Kidney capillary endothelial cell (primary cell): ENCODE measurements around the gene KIF26B.
"Not testable (repeated sequence)": the region's sequence is repeated elsewhere in the genome, so short reads cannot be mapped to it uniquely, and the experiment has no call there.

Experiments used
- DNase-seq: peaks from one replicate; pipeline ENCODE4 v3.0.0-alpha.2; 2018; ENCODE audit warnings: low spot score

The KIF26B gene

DNA sequence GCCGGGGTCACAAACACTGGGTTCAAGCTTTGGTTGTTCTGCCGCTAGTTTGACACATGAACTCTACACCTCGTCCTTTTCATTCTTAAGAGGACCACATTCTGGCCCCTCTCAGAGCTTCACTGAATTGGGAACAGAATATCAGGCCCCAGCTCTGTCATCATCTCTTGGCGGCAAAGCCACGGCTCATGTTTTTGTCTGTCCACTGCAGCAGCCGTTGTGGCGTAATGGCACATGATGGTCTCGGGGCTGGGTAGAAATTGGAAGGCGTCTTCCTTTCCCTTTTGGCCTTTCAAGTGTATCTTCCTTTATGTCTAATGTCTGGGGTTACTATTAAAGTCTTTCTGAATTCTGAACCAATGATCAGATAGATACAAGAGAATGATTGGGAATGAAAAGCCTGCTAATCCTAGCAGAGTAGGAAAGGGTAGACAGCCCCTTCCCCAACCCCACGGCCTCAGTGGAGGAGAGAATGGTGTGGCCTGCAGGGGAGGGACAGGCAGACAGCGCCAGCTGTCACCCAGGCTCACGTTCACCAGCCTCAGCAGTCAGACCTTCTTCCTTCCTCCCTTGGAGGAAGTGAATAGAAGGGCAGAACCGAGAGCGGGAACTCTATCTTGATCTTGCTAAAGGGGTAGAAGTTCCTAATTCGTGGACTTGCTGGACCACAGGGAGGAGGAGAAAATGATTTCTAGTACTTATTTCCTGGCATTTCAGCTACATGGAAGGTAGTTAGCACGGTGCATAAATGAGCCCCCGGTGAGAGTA, 498.1 kb downstream of the KIF26B start:
- no peak for DNase-seq

DNA sequence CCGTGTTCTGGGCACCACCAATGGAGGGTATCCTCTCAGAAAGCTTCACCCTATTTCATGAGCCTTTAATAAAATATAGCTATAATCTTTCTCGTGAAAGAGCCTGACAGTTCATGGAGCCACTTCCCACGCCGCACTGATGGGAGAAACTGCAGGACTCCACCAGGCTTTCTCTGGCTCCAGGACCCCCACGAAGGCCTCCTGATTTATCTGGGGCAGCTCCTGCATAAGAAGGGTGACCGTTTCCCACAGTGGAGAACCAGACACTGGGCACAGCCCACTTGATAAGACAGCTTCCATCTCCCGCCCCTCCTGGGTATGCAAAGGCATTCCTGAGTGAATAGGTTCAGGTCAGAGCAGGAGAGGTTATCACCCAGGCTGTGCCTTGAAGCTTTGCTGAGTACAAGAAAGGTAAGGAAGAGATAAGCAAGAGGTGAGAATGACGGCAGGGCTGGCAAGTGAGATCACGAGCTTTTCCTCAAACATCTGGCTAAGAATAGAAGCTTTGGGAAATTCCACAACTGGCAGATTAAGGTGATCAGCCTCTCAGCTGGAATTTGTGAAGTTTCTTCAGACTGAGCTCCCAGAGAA, 499.8 kb downstream of the KIF26B start:
- no peak for DNase-seq

GRCh38 chr1:245656189-245656717, 501.5 kb downstream of the KIF26B start:
- DNase-seq, result no peak

DNA sequence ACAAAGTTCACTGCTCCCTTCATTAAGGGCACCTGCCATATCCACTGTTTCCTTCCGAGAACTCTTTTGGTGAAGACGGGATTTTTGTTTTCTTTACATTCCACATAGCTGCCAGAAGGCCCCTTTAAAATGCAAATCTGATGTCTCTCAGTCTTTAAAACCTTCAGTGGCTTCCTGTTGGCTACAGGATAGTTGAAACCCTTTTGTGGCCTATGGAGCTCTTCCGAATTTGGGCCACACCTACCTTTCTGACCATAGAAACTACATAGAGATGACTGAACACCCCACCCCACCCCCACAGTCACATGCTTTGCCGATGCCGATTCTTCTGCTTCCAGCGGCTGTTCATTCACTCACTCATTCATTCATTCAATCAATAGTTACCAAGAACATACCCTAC, 502.6 kb downstream of the KIF26B start:
- DNase-seq, result no peak

GRCh38 chr1:245663373-245663772, 508.6 kb downstream of the KIF26B start:
- DNase-seq, result no peak

DNA sequence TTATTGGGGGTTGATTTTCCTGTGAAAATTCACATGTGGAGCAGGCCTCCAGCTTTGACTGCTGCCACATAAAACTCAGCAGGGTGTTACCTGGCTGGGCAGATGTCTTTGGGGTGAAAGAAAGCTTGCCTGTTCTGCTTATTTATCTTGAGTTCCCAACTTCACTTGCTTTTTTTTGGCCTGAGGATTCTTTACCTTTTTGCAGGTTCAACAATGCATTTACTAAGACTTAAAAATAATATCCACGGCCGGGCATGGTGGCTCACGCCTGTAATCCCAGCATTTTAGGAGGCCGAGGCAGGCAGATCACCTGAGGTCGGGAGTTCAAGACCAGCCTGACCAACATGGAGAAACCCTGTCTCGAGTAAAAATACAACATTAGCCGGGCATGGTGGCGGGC, 509.1 kb downstream of the KIF26B start:
- DNase-seq, result no peak

DNA sequence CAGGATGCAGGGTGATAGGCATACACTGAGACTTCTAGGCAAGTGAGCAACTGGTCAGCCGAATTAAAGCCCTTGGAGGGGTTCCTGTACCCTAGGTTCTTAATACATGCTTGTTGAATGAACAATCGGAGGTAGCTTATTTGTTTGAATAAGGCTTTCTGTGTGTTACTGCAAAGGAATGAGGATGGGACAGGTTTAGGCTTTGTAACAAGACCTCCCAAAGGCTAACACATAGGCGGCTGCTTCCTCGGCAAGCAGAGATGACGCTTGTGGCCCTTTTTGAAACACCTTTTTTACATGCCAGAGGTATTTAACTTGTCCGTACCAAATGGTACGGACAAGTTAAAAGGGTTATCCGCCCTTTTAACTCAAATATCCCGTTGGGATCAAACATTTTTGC, 511.6 kb downstream of the KIF26B start:
- no peak for DNase-seq

- no peak for DNase-seq
Measured at GRCh38 chr1:245671349-245671748, 516.6 kb downstream of the KIF26B start.

GRCh38 chr1:245671966-245672767, 517.4 kb downstream of the KIF26B start:
- DNase-seq, result no peak

- not testable (repeated sequence) for DNase-seq
Measured at GRCh38 chr1:245672836-245673656, 518.3 kb downstream of the KIF26B start.

DNA sequence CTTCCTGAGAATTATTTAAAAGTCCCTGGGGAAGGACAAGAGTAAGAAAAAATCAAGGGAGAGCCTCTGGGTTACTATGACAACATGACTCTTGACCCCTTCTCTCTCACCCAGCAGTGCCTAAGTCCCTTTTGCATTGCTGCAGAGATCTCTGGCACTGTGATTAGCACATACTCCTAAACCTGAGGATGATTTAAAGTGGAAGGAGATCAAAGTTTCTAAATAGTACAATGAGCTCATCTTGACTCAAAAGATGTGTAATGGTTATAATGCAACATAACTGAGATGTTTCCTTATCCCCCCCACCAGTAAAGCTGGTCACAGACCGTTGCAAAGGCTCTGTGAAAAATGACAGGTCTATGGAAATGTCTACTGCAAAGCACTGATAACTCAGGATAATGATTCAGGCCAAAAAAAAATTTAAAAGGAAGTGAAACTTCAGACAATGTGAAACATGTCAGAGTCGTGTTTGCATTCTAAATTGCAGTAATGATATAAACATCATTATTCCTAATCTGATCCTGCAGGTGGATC, 519.2 kb downstream of the KIF26B start:
- no peak for DNase-seq

- no peak for DNase-seq
Measured at GRCh38 chr1:245677461-245678240, 522.9 kb downstream of the KIF26B start.

GRCh38 chr1:245678860-245679411, 524.2 kb downstream of the KIF26B start:
- DNase-seq, result no peak

GRCh38 chr1:245679821-245680780, 525.3 kb downstream of the KIF26B start:
- no peak for DNase-seq

DNA sequence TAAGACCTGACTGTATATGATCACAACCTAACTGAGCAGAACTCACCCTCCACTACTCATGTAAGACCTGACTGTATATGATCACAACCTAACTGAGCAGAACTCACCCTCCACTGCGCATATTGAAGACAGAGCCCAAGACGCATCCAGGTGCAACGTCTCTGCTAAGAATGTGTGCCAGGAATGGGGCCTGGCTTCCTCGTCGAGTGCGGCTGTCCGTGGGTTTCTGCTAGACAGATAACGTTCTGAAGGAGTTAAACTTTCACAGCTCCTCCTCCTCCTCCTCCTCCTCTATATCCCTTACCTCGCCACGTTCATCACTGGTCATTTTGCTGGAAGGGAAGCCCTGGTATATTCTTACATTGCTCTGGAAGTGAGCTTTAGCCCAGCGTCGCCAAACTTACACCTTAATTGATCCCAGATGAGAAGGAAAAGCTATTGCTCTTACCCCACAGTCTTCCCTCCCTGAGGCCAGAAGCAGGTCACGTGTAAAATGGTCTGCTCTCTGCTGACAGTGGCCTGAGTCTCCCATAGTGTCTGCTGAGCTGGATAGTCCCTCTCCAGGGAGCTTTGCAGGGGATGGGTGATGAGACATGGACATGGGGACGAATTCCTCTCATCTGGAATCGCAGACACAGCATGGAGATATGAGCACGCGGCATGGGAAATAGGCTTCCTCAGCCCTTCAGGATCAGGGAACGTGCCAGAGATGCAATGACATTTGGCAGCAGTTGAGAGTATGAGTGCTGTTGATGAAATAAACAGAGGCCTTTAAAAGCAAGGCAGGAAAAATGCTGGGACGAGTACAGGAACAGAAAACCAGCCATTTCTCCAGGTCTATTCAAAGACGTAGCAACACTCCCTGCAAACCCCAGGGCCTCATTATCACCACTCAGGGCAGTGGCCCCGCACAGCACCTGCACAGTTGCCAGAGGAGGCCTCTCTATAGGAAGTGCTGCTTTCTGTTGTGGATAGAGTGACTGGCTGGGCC, 528.1 kb downstream of the KIF26B start:
- no peak for DNase-seq

GRCh38 chr1:245683676-245684075, 528.9 kb downstream of the KIF26B start:
- no peak for DNase-seq

DNA sequence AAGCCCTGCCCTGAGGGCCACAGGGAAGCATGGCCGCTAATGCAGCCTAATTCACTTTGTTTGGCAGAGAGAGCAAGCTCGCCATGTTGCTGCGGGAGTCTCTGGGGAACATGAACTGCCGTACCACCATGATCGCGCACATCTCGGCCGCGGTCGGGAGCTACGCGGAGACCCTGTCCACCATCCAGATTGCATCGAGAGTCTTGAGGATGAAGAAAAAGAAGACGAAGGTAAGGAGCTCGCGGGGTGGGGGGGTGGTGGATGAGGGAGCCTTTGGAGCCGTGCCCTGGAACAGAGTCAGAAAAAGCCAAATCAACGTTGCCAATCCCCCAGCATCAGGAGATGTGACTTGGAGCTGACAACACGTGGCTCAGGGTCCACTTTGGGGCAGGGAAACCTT, 529.4 kb downstream of the KIF26B start:
- DNase-seq, result no peak

DNA sequence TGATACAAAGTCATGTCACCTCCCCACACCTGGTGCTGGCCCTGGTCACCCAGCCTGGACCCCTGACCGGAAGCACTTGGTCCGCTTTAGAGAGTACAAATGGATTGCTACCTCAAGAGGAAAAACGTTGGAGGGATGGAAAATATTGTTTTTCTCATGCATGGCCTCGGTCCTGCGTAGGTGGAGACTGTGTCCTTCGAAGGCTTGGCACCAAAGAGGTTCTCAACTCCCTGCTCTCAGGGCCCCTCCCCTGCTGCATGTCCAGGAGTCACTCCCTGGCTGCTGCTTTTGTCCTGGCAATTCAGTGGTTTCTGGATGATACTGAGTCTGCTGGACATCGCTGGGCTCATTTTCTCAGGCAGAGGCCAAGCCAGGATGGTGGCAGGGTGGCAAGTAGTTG, 529.8 kb downstream of the KIF26B start:
- DNase-seq, result no peak
